Measurements from ENCODE around the gene UPF2. TPM values are rescaled to one million over a fixed set of nuclear protein-coding genes. Genes with fewer than 3 reads are reported as not detected.

UPF2 gene
- total RNA-seq, 1 donor from 2014 or later = 25.1 TPM

DNA sequence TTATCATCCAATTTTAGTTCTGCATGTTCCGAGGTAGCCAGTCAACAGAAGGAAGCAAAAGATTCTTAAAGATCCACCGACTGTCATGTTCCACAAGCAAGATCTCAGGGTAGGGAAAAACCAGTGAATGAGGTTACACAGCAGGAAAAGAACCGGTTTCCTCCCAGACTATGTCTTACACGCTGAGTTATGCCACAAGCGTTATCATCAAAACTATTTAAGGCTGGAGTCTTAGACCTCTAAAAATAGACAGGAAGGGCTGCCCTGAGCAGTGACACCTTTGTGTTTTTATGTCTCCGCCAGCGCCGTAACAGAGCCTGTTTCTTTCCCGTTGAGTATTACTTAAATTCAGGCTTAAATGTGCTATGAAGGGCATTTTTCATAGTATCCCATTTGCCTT, 171.1 kb downstream of the UPF2 start:
- Mint-ChIP-seq H3K27ac (ENCODE audit: unreplicated experiment) (no peak overlapping the region), H3K36me3 (ENCODE audit: low read depth) (no peaks in the 10 kb centered on the region), H3K9me3 (no peaks in the 10 kb centered on the region), H3K4me3 (no peak overlapping the region), H3K4me1 (peaks cover 34% of the 10 kb centered on the region), H3K27me3 (ENCODE audit: low read depth) (no peaks in the 10 kb centered on the region)
- TF ChIP-seq, protein P1, sequence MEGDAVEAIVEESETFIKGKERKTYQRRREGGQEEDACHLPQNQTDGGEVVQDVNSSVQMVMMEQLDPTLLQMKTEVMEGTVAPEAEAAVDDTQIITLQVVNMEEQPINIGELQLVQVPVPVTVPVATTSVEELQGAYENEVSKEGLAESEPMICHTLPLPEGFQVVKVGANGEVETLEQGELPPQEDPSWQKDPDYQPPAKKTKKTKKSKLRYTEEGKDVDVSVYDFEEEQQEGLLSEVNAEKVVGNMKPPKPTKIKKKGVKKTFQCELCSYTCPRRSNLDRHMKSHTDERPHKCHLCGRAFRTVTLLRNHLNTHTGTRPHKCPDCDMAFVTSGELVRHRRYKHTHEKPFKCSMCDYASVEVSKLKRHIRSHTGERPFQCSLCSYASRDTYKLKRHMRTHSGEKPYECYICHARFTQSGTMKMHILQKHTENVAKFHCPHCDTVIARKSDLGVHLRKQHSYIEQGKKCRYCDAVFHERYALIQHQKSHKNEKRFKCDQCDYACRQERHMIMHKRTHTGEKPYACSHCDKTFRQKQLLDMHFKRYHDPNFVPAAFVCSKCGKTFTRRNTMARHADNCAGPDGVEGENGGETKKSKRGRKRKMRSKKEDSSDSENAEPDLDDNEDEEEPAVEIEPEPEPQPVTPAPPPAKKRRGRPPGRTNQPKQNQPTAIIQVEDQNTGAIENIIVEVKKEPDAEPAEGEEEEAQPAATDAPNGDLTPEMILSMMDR (conservative IDR thresholded peaks at IDR 0.05) = no peak
- no peak for DNase-seq (ENCODE audit: low read depth, low spot score)

DNA sequence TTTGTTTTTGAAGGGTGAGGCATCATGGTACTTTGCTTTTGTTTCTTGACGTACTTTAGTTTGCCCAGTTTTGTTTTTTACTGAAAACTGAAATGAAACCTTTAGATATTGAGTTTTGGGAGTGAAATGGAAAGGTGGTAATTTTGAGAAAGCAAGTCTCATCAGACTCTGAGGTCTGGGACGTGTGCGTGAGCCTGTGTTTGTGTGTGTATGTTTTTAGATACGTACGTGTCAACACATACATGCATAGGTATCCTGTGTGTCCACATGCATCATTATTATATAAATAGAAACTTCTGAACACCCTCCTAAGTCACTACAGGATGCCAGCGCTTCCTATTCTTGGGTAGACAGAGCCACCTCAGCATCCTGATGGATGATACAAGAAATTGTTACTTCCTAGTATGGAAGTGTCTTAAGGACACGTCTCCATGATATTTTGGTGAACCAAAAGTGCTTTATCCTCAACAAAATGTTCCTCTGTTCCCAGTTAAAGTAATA, 171.7 kb downstream of the UPF2 start:
- TF ChIP-seq, protein P1 (conservative IDR thresholded peaks at IDR 0.05) = no peak
- DNase-seq (ENCODE audit: low read depth, low spot score) = no peak
- H3K4me3 Mint-ChIP-seq = no peak overlapping the region
- no peaks in the 10 kb centered on the region for H3K9me3 Mint-ChIP-seq
- no peak overlapping the region for H3K27ac Mint-ChIP-seq (ENCODE audit: unreplicated experiment)
- H3K4me1 Mint-ChIP-seq = peaks cover 29% of the 10 kb centered on the region
- no peaks in the 10 kb centered on the region for H3K36me3 Mint-ChIP-seq (ENCODE audit: low read depth)
- H3K27me3 Mint-ChIP-seq (ENCODE audit: low read depth) = no peaks in the 10 kb centered on the region

DNA sequence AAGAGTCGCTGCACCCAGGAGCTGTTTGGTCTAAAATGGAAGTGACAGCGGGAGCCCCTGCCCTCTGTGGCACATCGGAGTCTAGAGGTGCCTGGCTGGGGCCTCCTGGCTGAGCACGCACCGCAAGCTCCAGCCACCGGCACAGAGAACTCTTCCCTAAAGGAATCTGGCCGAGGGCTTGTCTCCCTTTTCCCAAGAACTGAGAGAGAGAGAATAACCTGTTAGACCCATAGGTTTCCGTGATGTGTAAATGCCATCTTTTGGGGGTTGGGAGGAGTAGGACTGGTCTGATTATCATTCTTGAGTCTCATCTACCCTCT, 172.2 kb downstream of the UPF2 start:
- Mint-ChIP-seq H3K4me1 (peaks cover 23% of the 10 kb centered on the region), H3K27ac (ENCODE audit: unreplicated experiment) (no peak overlapping the region), H3K36me3 (ENCODE audit: low read depth) (no peaks in the 10 kb centered on the region), H3K27me3 (ENCODE audit: low read depth) (no peaks in the 10 kb centered on the region), H3K9me3 (no peaks in the 10 kb centered on the region), H3K4me3 (no peak overlapping the region)
- TF ChIP-seq, protein P1 (conservative IDR thresholded peaks at IDR 0.05) = no peak
- no peak for DNase-seq (ENCODE audit: low read depth, low spot score)

Other genes with a start within 250 kb of the UPF2 start
- 7.5 and 7.7 TPM in 2 replicates for gene PROSER2, start 219.5 kb downstream of the UPF2 start, total RNA-seq
- 55.3 and 56.1 TPM in 2 replicates for gene DHTKD1, start 26.1 kb upstream of the UPF2 start, total RNA-seq
- gene SEC61A2, start 86.9 kb upstream of the UPF2 start, total RNA-seq = 24.8 and 26.7 TPM in 2 replicates
- 88.2 and 90.1 TPM in 2 replicates for gene NUDT5, start 153.1 kb upstream of the UPF2 start, total RNA-seq
- 108 and 111 TPM in 2 replicates for gene CDC123, start 153.4 kb upstream of the UPF2 start, total RNA-seq